Measurements from ENCODE around the gene HS3ST5.

DNA sequence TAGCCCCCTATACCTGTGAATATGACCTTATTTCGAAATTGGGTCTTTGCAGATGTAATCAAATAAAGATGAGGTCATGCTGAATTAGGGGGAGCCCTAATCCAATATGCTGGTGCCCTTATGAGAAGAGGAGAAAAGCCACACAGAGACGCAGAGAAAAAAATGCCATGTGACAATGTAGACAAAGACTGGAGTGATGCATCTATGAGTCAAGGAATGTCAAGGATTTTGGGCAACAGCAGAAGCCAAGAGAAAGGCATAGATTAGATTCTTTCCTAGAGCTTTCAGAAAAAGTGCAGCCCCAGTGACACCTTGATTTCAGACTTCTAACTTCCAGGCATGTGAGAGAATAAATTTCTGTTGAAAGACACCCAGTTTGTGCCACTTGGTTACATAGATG, 47.4 kb upstream of the HS3ST5 start:
- TF ChIP-seq, protein P1, sequence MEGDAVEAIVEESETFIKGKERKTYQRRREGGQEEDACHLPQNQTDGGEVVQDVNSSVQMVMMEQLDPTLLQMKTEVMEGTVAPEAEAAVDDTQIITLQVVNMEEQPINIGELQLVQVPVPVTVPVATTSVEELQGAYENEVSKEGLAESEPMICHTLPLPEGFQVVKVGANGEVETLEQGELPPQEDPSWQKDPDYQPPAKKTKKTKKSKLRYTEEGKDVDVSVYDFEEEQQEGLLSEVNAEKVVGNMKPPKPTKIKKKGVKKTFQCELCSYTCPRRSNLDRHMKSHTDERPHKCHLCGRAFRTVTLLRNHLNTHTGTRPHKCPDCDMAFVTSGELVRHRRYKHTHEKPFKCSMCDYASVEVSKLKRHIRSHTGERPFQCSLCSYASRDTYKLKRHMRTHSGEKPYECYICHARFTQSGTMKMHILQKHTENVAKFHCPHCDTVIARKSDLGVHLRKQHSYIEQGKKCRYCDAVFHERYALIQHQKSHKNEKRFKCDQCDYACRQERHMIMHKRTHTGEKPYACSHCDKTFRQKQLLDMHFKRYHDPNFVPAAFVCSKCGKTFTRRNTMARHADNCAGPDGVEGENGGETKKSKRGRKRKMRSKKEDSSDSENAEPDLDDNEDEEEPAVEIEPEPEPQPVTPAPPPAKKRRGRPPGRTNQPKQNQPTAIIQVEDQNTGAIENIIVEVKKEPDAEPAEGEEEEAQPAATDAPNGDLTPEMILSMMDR (IDR thresholded peaks at IDR 0.05 in 8 of 11, conservative IDR thresholded peaks at IDR 0.05 in 3 of 11), result no peak
- no peak for TF ChIP-seq POLR2A (IDR thresholded peaks at IDR 0.05)
- TF ChIP-seq POLR2AphosphoS5 (IDR thresholded peaks at IDR 0.05), result no peak
